ENCODE measurements around the gene LINGO4. TPM values are rescaled to one million over a fixed set of nuclear protein-coding genes. Genes with fewer than 3 reads are reported as not detected.

LINGO4 gene
- total RNA-seq, 1 donor from 2014 or later = not detected

- Mint-ChIP-seq H3K36me3 (ENCODE audit: unreplicated experiment) (peaks cover 2% of the 10 kb centered on the region), H3K27ac (ENCODE audit: unreplicated experiment) (no peak overlapping the region), H3K27me3 (ENCODE audit: unreplicated experiment) (no peaks in the 10 kb centered on the region), H3K4me1 (ENCODE audit: unreplicated experiment) (no peaks in the 10 kb centered on the region), H3K9me3 (ENCODE audit: unreplicated experiment) (no peaks in the 10 kb centered on the region), H3K4me3 (ENCODE audit: unreplicated experiment) (no peak overlapping the region)
- TF ChIP-seq CTCF (IDR thresholded peaks at IDR 0.05) = no peak
- DNase-seq (ENCODE audit: extremely low spot score, unreplicated experiment) = no peak
Observed at GRCh38 chr1:151779852-151780251, 25.4 kb downstream of the LINGO4 start.

- no peak overlapping the region for H3K4me3 Mint-ChIP-seq (ENCODE audit: unreplicated experiment)
Observed at GRCh38 chr1:151777317-151777716, 27.9 kb downstream of the LINGO4 start.

GRCh38 chr1:151776665-151777062, 28.6 kb downstream of the LINGO4 start:
- H3K27me3 Mint-ChIP-seq (ENCODE audit: unreplicated experiment) = no peaks in the 10 kb centered on the region

More at GRCh38 chr1:151777317-151777716, 27.9 kb downstream of the LINGO4 start:
- DNase-seq (ENCODE audit: extremely low spot score, unreplicated experiment) = no peak
- H3K4me1 Mint-ChIP-seq (ENCODE audit: unreplicated experiment) = no peaks in the 10 kb centered on the region
- peaks cover 2% of the 10 kb centered on the region for H3K36me3 Mint-ChIP-seq (ENCODE audit: unreplicated experiment)
- H3K27me3 Mint-ChIP-seq (ENCODE audit: unreplicated experiment) = no peaks in the 10 kb centered on the region
- no peak for TF ChIP-seq CTCF (IDR thresholded peaks at IDR 0.05)
- no peak overlapping the region for H3K27ac Mint-ChIP-seq (ENCODE audit: unreplicated experiment)
- H3K9me3 Mint-ChIP-seq (ENCODE audit: unreplicated experiment) = no peaks in the 10 kb centered on the region

GRCh38 chr1:151775894-151776664, 29.1 kb downstream of the LINGO4 start:
- no peak overlapping the region for H3K27ac Mint-ChIP-seq (ENCODE audit: unreplicated experiment)
- TF ChIP-seq CTCF (IDR thresholded peaks at IDR 0.05) = no peak
- no peaks in the 10 kb centered on the region for H3K36me3 Mint-ChIP-seq (ENCODE audit: unreplicated experiment)
- DNase-seq (ENCODE audit: extremely low spot score, unreplicated experiment) = no peak
- no peaks in the 10 kb centered on the region for H3K9me3 Mint-ChIP-seq (ENCODE audit: unreplicated experiment)
- H3K27me3 Mint-ChIP-seq (ENCODE audit: unreplicated experiment) = no peaks in the 10 kb centered on the region
- no peaks in the 10 kb centered on the region for H3K4me1 Mint-ChIP-seq (ENCODE audit: unreplicated experiment)
- no peak overlapping the region for H3K4me3 Mint-ChIP-seq (ENCODE audit: unreplicated experiment)

More at GRCh38 chr1:151776665-151777062, 28.6 kb downstream of the LINGO4 start:
- TF ChIP-seq CTCF (IDR thresholded peaks at IDR 0.05) = no peak
- no peak overlapping the region for H3K27ac Mint-ChIP-seq (ENCODE audit: unreplicated experiment)
- H3K36me3 Mint-ChIP-seq (ENCODE audit: unreplicated experiment) = peaks cover 2% of the 10 kb centered on the region
- H3K4me3 Mint-ChIP-seq (ENCODE audit: unreplicated experiment) = no peak overlapping the region
- no peaks in the 10 kb centered on the region for H3K4me1 Mint-ChIP-seq (ENCODE audit: unreplicated experiment)
- no peak for DNase-seq (ENCODE audit: extremely low spot score, unreplicated experiment)
- no peaks in the 10 kb centered on the region for H3K9me3 Mint-ChIP-seq (ENCODE audit: unreplicated experiment)

- no peak for TF ChIP-seq CTCF (IDR thresholded peaks at IDR 0.05)
- Mint-ChIP-seq H3K4me1 (ENCODE audit: unreplicated experiment) (no peaks in the 10 kb centered on the region), H3K27ac (ENCODE audit: unreplicated experiment) (no peak overlapping the region), H3K4me3 (ENCODE audit: unreplicated experiment) (no peak overlapping the region), H3K27me3 (ENCODE audit: unreplicated experiment) (no peaks in the 10 kb centered on the region), H3K9me3 (ENCODE audit: unreplicated experiment) (no peaks in the 10 kb centered on the region), H3K36me3 (ENCODE audit: unreplicated experiment) (no peaks in the 10 kb centered on the region)
- DNase-seq (ENCODE audit: extremely low spot score, unreplicated experiment) = no peak
Observed at GRCh38 chr1:151774256-151774922, 30.8 kb downstream of the LINGO4 start.

Measured in osteocyte (in vitro differentiated cells).